Activated CD4-positive, alpha-beta T cell treated with anti-CD3 and anti-CD28 coated beads for 1 hour (primary cell): Measurements from ENCODE around the gene MACROD1.

ENCODE experiments used
- DNase-seq: peaks from one replicate; pipeline ENCODE4 v3.0.0-alpha.2; 2020

The MACROD1 gene

GRCh38 chr11:64008283-64008913 is 157.5 kb downstream of the MACROD1 start:
- DNase-seq = no peak

- DNase-seq = no peak
Measured at GRCh38 chr11:64007629-64008282, 158.2 kb downstream of the MACROD1 start.

GRCh38 chr11:64007160-64007628 is 158.7 kb downstream of the MACROD1 start:
- DNase-seq = no peak

- no peak for DNase-seq
Measured at GRCh38 chr11:64006398-64006797, 159.5 kb downstream of the MACROD1 start.

GRCh38 chr11:64005691-64006090 is 160.2 kb downstream of the MACROD1 start:
- DNase-seq = no peak

GRCh38 chr11:64004590-64004984 is 161.3 kb downstream of the MACROD1 start:
- no peak for DNase-seq

GRCh38 chr11:64003807-64004589 is 161.9 kb downstream of the MACROD1 start:
- no peak for DNase-seq

GRCh38 chr11:64001484-64002420 is 164.2 kb downstream of the MACROD1 start:
- no peak for DNase-seq

- no peak for DNase-seq
Measured at GRCh38 chr11:64000740-64001483, 165.0 kb downstream of the MACROD1 start.

GRCh38 chr11:64000026-64000739 is 165.7 kb downstream of the MACROD1 start:
- DNase-seq = peak; percentile 60

GRCh38 chr11:63999349-64000025 is 166.4 kb downstream of the MACROD1 start:
- peak; percentile 44 for DNase-seq

GRCh38 chr11:63998558-63999348 is 167.2 kb downstream of the MACROD1 start:
- DNase-seq = no peak

- no peak for DNase-seq
Measured at GRCh38 chr11:63997801-63998337, 168.0 kb downstream of the MACROD1 start.

- DNase-seq = no peak
Measured at GRCh38 chr11:63997104-63997700, 168.7 kb downstream of the MACROD1 start.

GRCh38 chr11:63996512-63996911 is 169.4 kb downstream of the MACROD1 start:
- DNase-seq = no peak

GRCh38 chr11:63993993-63994392 is 171.9 kb downstream of the MACROD1 start:
- DNase-seq = no peak

- DNase-seq = no peak
Measured at GRCh38 chr11:63993100-63993499, 172.8 kb downstream of the MACROD1 start.

GRCh38 chr11:63991558-63991957 is 174.4 kb downstream of the MACROD1 start:
- no peak for DNase-seq

GRCh38 chr11:63986932-63987513 is 178.9 kb downstream of the MACROD1 start:
- DNase-seq = no peak
